Measurements from ENCODE around the gene OR11A1.
A peak's percentile ranks its signal among the peaks of the same experiment; 100 is the strongest.

OR11A1 gene

GRCh38 chr6:29493261-29493660 is 36.4 kb upstream of the OR11A1 start:
- DNase-seq (ENCODE audit: low read depth in 1 of 2, low spot score in 1 of 2): no peak
- no peaks in the 10 kb centered on the region for H3K27me3 ChIP-seq (ENCODE audit: insufficient read depth, poor library complexity, severe bottlenecking)
- TF ChIP-seq POLR2AphosphoS5 (IDR thresholded peaks at IDR 0.05; ENCODE audit: low read depth) (no peak), GABPA (IDR thresholded peaks at IDR 0.05; ENCODE audit: low read depth) (no peak), SPI1 (IDR thresholded peaks at IDR 0.05; ENCODE audit: borderline replicate concordance, low read depth) (no peak)
- TF ChIP-seq, protein P1, sequence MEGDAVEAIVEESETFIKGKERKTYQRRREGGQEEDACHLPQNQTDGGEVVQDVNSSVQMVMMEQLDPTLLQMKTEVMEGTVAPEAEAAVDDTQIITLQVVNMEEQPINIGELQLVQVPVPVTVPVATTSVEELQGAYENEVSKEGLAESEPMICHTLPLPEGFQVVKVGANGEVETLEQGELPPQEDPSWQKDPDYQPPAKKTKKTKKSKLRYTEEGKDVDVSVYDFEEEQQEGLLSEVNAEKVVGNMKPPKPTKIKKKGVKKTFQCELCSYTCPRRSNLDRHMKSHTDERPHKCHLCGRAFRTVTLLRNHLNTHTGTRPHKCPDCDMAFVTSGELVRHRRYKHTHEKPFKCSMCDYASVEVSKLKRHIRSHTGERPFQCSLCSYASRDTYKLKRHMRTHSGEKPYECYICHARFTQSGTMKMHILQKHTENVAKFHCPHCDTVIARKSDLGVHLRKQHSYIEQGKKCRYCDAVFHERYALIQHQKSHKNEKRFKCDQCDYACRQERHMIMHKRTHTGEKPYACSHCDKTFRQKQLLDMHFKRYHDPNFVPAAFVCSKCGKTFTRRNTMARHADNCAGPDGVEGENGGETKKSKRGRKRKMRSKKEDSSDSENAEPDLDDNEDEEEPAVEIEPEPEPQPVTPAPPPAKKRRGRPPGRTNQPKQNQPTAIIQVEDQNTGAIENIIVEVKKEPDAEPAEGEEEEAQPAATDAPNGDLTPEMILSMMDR (IDR thresholded peaks at IDR 0.05; ENCODE audit: insufficient read depth, low read length): no peak
- TF ChIP-seq, protein P2, sequence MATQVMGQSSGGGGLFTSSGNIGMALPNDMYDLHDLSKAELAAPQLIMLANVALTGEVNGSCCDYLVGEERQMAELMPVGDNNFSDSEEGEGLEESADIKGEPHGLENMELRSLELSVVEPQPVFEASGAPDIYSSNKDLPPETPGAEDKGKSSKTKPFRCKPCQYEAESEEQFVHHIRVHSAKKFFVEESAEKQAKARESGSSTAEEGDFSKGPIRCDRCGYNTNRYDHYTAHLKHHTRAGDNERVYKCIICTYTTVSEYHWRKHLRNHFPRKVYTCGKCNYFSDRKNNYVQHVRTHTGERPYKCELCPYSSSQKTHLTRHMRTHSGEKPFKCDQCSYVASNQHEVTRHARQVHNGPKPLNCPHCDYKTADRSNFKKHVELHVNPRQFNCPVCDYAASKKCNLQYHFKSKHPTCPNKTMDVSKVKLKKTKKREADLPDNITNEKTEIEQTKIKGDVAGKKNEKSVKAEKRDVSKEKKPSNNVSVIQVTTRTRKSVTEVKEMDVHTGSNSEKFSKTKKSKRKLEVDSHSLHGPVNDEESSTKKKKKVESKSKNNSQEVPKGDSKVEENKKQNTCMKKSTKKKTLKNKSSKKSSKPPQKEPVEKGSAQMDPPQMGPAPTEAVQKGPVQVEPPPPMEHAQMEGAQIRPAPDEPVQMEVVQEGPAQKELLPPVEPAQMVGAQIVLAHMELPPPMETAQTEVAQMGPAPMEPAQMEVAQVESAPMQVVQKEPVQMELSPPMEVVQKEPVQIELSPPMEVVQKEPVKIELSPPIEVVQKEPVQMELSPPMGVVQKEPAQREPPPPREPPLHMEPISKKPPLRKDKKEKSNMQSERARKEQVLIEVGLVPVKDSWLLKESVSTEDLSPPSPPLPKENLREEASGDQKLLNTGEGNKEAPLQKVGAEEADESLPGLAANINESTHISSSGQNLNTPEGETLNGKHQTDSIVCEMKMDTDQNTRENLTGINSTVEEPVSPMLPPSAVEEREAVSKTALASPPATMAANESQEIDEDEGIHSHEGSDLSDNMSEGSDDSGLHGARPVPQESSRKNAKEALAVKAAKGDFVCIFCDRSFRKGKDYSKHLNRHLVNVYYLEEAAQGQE (IDR thresholded peaks at IDR 0.05; ENCODE audit: insufficient replicate concordance, low read depth): no peak
- no peak overlapping the region for H3K4me3 ChIP-seq (replicated peaks; ENCODE audit: insufficient read depth, low read length)
- H3K27ac ChIP-seq (replicated peaks): no peak overlapping the region

GRCh38 chr6:29491574-29491973 is 34.7 kb upstream of the OR11A1 start:
- TF ChIP-seq POLR2AphosphoS5 (IDR thresholded peaks at IDR 0.05; ENCODE audit: low read depth): no peak
- TF ChIP-seq SPI1 (IDR thresholded peaks at IDR 0.05; ENCODE audit: borderline replicate concordance, low read depth): no peak
- TF ChIP-seq, protein P1 (IDR thresholded peaks at IDR 0.05; ENCODE audit: insufficient read depth, low read length): no peak
- TF ChIP-seq, protein P2 (IDR thresholded peaks at IDR 0.05; ENCODE audit: insufficient replicate concordance, low read depth): no peak
- no peak for TF ChIP-seq GABPA (IDR thresholded peaks at IDR 0.05; ENCODE audit: low read depth)
- Histone ChIP-seq H3K27me3 (ENCODE audit: insufficient read depth, poor library complexity, severe bottlenecking) (no peaks in the 10 kb centered on the region), H3K27ac (replicated peaks) (no peak overlapping the region), H3K4me3 (replicated peaks; ENCODE audit: insufficient read depth, low read length) (no peak overlapping the region)
- no peak for DNase-seq (ENCODE audit: low read depth in 1 of 2, low spot score in 1 of 2)

- TF ChIP-seq POLR2AphosphoS5 (IDR thresholded peaks at IDR 0.05; ENCODE audit: low read depth) (peak; percentile 52; the same call in 1 of the 2 replicates), GABPA (IDR thresholded peaks at IDR 0.05; ENCODE audit: low read depth) (no peak), SPI1 (IDR thresholded peaks at IDR 0.05; ENCODE audit: borderline replicate concordance, low read depth) (peak; percentile 35; the same call in 1 of the 2 replicates)
- TF ChIP-seq, protein P1 (IDR thresholded peaks at IDR 0.05; ENCODE audit: insufficient read depth, low read length): no peak
- TF ChIP-seq, protein P2 (IDR thresholded peaks at IDR 0.05; ENCODE audit: insufficient replicate concordance, low read depth): no peak
- Histone ChIP-seq H3K4me3 (replicated peaks; ENCODE audit: insufficient read depth, low read length) (no peak overlapping the region), H3K27me3 (ENCODE audit: insufficient read depth, poor library complexity, severe bottlenecking) (no peaks in the 10 kb centered on the region), H3K27ac (replicated peaks) (no peak overlapping the region)
- peak; percentile 5 to 60 for DNase-seq (ENCODE audit: low read depth in 1 of 2, low spot score in 1 of 2)
Observed at GRCh38 chr6:29490552-29490951, 33.7 kb upstream of the OR11A1 start.

All from HL-60 (cell line).